Keratinocyte (primary cell): Measurements from ENCODE around the gene EIF5B.

ENCODE experiments used
- CTCF ChIP-seq, 3 experiments: IDR thresholded peaks in 1 of 3; conservative IDR thresholded peaks in 1 of 3; optimal IDR thresholded peaks in 1 of 3; 2 replicates in 2 of 3; 3 replicates in 1 of 3; pipeline versions ENCODE3 to v1.5.1; 2011; ENCODE audit warnings: low read length in 3 of 3, mild to moderate bottlenecking in 3 of 3, moderate library complexity in 2 of 3, control low read depth in 1 of 3, inconsistent platforms in 1 of 3; ENCODE audit not compliant: insufficient read depth in 2 of 3; ENCODE audit errors: extremely low read depth in 1 of 3
- EZH2 ChIP-seq: IDR thresholded peaks from one replicate; pipeline ENCODE4 v1.6.1; 2012; ENCODE audit warnings: inconsistent platforms, mild to moderate bottlenecking, low read length, moderate library complexity

DNA sequence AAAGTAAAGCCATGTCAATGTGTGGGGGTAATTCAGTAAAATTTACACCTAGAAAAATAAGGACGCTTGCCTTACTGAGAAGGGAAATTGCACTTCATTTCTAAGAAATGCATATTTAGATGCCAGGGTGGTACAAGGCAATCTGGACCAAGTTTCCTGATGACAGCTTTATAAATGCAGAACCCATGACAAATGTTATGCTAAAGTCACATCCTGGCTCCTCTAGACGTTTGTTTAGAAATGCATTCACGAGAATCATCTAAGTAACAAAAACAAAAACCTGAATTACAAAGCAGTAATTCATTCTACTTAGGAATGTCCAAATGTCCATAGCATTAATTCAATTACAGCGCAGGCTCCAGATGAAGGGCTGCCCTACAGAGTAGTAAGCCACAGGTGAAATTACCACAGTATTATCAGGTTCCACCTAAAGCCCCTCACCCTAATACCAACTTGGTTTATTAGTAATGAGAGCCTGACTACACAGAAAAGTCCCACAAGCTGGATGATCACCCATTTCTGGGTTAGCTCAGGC, 102.8 kb downstream of the EIF5B start:
- TF ChIP-seq EZH2 (no peak), CTCF (optimal IDR thresholded peaks at IDR 0.05 in 1 of 3, IDR thresholded peaks at IDR 0.05 in 1 of 3, conservative IDR thresholded peaks at IDR 0.05 in 1 of 3; ENCODE audit: extremely low read depth in 1 of 3, insufficient read depth in 2 of 3, low read length in 3 of 3) (no peak)
